CD4-positive, alpha-beta T cell treated with Interferon alpha-2 for 1 hour (primary cell): ENCODE results near the gene RHOT1.
"Not testable (repeated sequence)": the region's sequence is repeated elsewhere in the genome, so short reads cannot be mapped to it uniquely, and the experiment has no call there.

Source experiments
- DNase-seq, 2 donors: peaks; one replicate each; pipeline ENCODE4 v3.0.0-alpha.2; 2020 to 2022

RHOT1 gene

DNA sequence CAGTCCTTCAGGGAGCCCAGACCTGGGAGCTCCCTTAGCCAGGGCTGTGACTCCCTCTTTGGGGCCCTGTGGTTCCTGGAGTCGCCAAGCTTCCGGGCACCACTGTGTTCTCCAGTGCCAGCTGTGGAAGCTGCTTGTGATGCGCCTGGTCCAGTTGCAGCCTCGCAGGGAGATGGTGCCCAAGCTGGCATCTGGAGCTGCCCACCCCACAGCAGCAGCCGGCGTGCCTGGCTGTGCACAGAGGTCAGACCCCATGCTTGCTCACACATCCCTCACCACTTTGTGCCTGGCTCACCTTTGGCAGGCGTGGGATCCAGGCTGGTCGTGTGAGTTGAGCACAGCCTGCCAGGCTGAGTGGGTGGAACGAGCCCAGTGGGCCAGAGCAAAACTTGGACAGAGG lies 18.2 kb downstream of the RHOT1 start:
- no peak for DNase-seq

DNA sequence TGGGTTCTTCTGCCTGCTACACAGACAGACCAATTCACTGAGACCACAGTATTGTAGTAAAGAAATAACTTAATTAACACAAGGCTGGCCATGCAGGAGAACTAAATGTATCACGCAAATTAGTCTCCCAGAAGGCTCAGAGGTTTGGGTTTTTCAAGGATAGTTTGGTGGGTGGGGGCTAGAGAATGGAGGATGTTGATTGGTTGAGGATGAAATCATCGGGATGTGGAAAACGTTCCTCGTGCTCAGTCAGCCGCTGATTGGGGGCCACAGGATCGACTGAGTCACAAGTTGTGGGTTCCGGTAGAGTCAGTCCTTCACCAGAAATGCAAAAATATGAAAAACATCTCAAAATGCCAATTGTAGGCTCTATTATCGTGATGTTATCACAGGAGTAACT lies 18.7 kb downstream of the RHOT1 start:
- DNase-seq = no peak

GRCh38 chr17:32161506-32162365 lies 19.4 kb downstream of the RHOT1 start:
- no peak for DNase-seq

DNA sequence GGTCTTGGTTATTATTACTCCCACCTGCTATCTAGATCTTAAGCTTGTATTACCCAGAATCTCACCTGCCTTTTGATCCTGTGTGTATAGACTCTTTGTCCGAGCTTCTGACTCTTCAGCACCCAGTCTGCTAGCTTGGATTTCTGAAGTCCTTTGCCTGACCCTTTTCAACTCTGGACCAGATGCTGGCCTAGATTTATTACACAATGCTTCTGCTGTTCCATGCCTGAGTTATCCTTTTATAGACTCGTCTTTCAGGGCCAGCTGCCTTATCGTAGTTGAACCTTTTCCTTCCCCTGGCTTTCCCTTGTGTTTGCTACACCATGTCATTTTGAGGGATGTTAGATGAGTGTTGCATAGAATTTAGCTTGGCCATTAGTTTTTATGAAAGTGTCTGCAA lies 32.6 kb downstream of the RHOT1 start:
- DNase-seq = no peak

DNA sequence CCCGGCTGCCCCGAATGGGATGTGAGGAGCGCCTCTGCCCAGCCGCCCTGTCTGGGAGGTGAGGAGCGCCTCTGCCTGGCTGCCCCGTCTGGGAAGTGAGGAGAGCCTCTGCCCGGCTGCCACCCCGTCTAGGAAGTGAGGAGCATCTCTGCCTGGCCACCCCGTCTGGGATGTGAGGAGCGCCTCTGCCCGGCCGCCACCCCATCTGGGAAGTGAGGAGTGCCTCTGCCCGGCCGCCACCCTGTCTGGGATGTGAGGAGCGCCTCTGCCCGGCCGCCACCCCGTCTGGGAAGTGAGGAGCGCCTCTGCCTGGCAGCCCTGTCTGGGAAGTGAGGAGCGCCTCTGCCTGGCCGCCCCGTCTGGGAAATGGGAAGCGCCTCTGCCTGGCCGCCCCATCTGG lies 36.4 kb downstream of the RHOT1 start:
- not testable (repeated sequence) for DNase-seq

DNA sequence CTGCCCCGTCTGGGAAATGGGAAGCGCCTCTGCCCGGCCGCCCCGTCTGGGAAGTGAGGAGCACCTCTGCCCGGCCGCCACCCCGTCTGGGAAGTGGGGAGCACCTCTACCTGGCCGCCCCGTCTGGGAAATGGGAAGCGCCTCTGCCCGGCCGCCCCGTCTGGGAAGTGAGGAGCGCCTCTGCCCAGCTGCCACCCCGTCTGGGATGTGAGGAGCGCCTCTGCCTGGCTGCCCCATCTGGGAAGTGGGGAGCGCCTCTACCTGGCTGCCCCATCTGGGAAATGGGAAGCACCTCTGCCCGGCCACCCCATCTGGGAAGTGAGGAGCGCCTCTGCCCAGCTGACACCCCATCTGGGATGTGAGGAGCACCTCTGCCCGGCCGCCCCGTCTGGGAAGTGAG lies 36.8 kb downstream of the RHOT1 start:
- DNase-seq = not testable (repeated sequence)

- DNase-seq = not testable (repeated sequence)
Observed at GRCh38 chr17:32179526-32179925, 37.2 kb downstream of the RHOT1 start.

GRCh38 chr17:32180262-32180661 lies 38.0 kb downstream of the RHOT1 start:
- DNase-seq = not testable (repeated sequence)

GRCh38 chr17:32185875-32186274 lies 43.6 kb downstream of the RHOT1 start:
- no peak for DNase-seq

- DNase-seq = no peak
Observed at GRCh38 chr17:32187271-32187670, 45.0 kb downstream of the RHOT1 start.

DNA sequence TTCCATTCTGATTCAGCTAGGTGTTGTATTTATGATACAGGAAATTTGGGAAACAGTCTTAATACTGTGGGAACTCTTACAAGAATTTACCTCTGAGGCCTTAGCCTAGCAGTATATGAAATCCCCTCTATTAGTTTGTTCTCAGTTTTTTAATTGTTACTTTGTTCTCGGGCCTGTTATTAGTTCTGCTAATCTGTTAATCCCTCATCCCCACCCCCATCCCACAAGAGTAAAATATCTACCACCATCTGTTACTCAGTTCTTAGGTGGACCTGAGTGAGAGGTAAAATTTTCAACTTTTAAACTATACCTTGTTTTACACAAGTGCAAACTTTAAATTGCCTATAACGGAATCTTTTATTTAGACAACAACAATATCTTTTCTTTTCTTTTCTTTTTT lies 47.0 kb downstream of the RHOT1 start:
- no peak for DNase-seq

- DNase-seq = no peak
Observed at GRCh38 chr17:32191306-32191705, 49.0 kb downstream of the RHOT1 start.

DNA sequence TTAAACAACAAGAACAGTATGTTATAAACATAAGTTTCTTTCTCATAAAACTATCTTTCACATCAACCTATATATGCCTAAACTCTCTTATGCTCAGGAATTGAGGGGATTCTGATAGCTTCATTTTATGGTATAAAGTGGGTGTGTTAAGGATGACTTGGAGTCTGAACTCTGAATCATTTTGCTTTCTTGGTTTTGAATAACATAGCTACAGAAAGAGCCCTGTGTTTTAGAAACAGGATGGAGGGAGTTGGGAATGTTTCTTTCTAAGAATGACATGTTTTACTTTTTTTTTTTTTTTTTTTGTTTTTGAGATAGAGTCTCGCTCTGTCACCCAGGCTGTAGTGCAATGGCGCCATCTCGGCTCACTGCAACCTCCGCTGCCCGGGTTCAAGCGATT lies 50.1 kb downstream of the RHOT1 start:
- no peak for DNase-seq

GRCh38 chr17:32197987-32198386 lies 55.7 kb downstream of the RHOT1 start:
- no peak for DNase-seq

- no peak for DNase-seq
Observed at GRCh38 chr17:32206861-32207260, 64.6 kb downstream of the RHOT1 start.

DNA sequence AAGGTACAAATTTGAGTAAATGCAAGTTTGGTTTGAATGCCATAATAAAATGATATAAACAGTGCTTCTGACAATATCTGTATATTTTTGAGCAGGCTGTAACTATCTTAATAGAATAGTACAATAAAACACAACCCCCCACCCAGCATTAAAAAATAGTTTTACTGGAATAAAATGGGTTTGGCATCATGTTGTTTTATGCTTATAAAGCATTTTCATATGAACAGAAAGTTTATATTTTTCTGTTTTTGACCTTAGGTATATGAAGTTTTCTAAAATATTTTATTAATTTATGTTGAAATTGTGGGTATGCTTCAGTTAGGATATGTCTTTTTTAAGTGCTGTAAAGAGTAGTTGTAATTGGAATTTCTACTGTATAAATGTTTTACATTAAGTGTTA lies 66.1 kb downstream of the RHOT1 start:
- DNase-seq = no peak

DNA sequence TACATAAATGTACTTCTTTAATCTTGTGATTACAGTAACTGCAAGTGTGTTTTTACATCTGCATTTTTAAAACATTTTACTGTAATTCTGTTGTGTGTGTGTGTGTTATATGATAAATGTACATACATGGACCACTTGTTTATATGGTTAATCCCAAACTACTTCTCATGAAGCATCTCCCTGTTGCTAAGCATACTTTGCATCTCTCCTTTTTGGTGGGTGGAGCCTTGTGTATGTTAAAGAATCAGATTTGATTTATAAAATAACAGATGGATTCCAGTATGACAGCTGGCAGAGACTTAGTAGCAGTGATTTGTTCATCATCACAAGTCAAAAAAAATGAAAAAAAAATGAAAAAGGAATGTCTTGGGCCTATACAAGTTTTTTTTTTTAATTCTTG lies 67.3 kb downstream of the RHOT1 start:
- no peak for DNase-seq

DNA sequence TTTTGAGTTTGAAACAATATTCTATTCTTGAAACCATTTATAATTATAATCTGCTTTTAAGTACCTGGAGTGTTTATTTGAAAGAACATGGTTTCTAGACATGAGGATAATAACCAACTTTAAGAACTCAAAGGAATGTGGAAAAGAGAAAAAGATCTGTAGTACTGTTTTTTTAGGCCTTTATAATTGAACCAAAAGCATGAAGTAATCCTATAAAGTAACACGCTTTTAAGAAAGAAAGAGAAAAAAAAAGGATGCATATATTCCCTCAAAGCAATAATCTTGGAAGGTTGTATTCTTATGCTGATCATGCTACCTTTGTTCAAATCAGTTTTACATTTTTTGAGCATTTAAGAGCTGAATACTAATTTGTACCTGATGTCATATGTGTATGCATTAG lies 69.4 kb downstream of the RHOT1 start:
- no peak for DNase-seq

DNA sequence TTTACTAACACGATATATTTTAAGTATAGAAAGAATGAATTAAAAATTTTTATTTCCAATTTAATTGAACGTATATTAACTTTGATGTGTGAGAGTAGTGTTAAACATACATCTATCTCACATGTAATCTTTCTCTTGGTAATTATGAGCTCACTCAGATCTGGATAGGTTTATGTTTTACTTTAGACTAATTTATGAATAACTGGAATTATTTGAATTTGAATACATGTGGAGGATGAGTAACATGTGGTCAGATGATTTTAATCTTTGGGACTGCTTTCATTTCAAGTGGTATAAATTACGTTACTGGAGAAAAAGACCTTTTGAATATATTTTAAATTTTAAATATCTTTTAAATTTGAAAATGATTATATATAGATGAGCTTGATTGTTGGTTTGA lies 73.4 kb downstream of the RHOT1 start:
- DNase-seq = no peak

DNA sequence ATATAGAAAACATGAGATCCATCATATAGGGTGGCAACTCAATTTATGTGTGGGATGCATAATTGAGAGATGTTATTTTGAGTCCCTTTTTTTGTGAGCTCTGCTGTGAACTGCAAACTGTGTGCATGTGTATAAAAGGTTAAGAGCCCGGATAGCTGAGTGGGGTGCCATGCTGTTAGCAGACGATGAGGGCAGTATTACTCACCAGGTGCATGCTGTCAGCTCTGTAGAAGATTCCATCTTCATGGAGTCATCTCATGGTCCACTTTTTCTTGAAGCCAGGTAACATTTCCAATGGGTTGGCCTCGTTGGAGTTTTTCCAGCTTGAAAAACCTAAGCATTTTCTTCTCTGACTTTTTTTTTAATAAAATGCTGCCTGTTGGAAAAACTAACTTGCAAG lies 80.3 kb downstream of the RHOT1 start:
- DNase-seq = no peak

DNA sequence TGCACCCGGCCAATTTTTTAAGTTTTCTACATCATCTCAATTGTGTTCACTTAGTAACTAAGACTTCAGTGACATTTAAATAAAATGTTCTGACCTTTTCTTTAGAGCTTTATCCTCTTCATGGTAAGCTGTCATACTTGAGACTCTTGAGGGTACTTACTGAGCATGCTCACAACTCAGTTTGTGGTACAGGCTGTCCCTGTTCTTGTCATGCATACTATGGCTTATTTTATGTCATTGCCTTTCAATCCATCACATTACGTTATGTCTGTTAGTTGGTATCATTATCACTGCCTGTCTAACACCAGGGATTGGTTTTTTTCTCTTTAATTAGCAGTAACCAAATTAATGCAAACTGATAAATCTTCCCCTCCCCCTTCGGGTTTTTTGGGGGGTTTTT lies 81.4 kb downstream of the RHOT1 start:
- DNase-seq = no peak

DNA sequence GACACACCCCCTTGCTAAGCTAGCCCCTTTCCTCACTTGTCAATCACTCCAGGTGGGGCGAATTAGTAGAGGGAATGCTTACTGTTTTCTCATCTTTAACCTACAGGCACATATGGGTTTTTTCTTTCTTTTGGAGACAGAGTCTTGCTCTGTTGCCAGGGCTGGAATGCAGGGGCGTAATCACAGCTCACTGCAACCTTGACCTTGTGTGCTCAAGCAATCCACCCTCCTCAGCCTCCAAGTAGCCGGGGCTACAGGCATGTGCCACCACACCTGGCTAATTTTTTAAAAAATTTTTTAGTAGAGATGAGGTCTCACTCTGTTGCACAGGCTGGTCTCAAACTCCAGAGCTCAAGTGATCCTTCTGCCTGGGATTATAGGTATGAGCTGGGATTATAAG lies 84.6 kb downstream of the RHOT1 start:
- no peak for DNase-seq

- no peak for DNase-seq
Observed at GRCh38 chr17:32227910-32228309, 85.6 kb downstream of the RHOT1 start.

- DNase-seq = no peak
Observed at GRCh38 chr17:32235588-32235987, 93.3 kb downstream of the RHOT1 start.

DNA sequence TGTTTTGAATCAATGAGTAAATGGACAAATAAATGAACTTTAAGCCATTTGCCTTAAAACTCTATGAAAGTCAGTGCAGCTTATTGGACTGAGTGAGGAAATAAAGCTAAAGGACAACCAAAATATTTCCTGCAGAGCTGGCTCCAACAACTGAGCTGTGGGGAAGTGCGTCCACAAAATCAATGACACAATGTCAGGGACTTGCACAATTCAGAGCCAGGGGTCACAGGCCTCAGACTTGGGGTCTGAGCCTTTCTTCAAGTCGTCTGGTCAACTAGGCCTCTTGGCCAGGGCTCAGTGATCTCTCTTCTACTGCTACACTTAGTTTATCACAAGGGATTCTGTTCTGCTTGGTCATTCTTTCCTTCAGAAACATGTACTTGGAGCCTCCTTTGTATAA lies 97.2 kb downstream of the RHOT1 start:
- DNase-seq = no peak
